Calu3 (cell line): ENCODE measurements around the gene TMEM242. TPM values are rescaled to one million over a fixed set of nuclear protein-coding genes. Genes with fewer than 3 reads are reported as not detected.

Experiments used
- BruUV-seq: library from RNA; stranded (reverse); fragments of 400-500 nt; replicated peaks from 2 replicates; lab custom pipeline; 2021; lab: Mats Ljungman, UMichigan
- CTCF ChIA-PET: fragments of 300-600 bp; sonication (Branson Sonifier 250); formaldehyde crosslinking; loops from one replicate; lab custom pipeline; 2022; ENCODE audit warnings: antibody characterized with exemption; lab: Charles Lee
- DNase-seq: peaks from one replicate; pipeline ENCODE4 v3.0.0; 2022
- H3K27ac Mint-ChIP-seq: one replicate; pipeline ENCODE4 v1.8.0; 2022; ENCODE audit warnings: mixed read lengths; ENCODE audit not compliant: unreplicated experiment
- H3K27me3 Mint-ChIP-seq: one replicate; pipeline ENCODE4 v1.8.0; 2022; ENCODE audit warnings: mixed read lengths; ENCODE audit not compliant: unreplicated experiment
- H3K36me3 Mint-ChIP-seq: one replicate; pipeline ENCODE4 v1.8.0; 2022; ENCODE audit warnings: mild to moderate bottlenecking, moderate library complexity, mixed read lengths; ENCODE audit not compliant: insufficient read depth, unreplicated experiment
- H3K4me1 Mint-ChIP-seq: one replicate; pipeline ENCODE4 v1.8.0; 2022; ENCODE audit warnings: mild to moderate bottlenecking, low read depth, mixed read lengths; ENCODE audit not compliant: unreplicated experiment
- H3K4me3 Mint-ChIP-seq: one replicate; pipeline ENCODE4 v1.8.0; 2022; ENCODE audit warnings: mild to moderate bottlenecking, low read depth, moderate library complexity, mixed read lengths; ENCODE audit not compliant: unreplicated experiment
- H3K9me3 Mint-ChIP-seq: one replicate; pipeline ENCODE4 v1.8.0; 2022; ENCODE audit warnings: low read depth, mixed read lengths; ENCODE audit not compliant: unreplicated experiment
- CTCF ChIP-seq: fragments of 200-600 bp; IDR thresholded peaks from one replicate; pipeline ENCODE4 v1.8.0; 2022; ENCODE audit warnings: antibody characterized with exemption; ENCODE audit not compliant: unreplicated experiment
- intact Hi-C: fragments of 100-400 bp; cut with micrococcal nuclease; formaldehyde crosslinking; loops from one replicate; pipeline ENCODE4 v1.10.0; 2022; ENCODE audit not compliant: unreplicated experiment
- total RNA-seq: library from RNA; stranded (reverse); gene quantifications from 2 replicates; pipeline ENCODE4 v1.2.3, GENCODE V29; 2022

TMEM242 gene
- total RNA-seq, 1 experiment from 2014 or later = 7.9 TPM

DNA sequence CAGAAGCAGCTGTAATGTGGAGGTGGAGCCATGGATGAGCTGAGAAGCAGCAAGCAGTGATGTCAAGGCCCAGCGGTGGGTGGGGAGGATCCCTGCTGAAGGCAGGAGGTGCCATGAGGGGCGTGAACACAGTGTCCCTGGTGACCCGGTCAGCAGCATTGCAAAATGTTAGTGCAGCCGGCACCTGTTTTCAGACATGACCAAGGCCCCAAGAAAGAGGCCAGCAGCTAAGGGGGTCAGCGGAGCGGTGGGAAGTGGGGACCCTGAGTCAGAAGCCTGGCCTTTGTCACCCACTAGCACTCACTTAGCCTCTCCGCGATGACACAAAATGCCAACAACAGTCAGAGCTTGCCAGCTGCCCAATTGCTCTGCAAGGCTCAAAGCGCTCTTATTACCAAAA lies 51.9 kb downstream of the TMEM242 start:
- BruUV-seq = no TSS peak
- Mint-ChIP-seq H3K9me3 (peaks cover 9% of the 10 kb centered on the region), H3K4me3 (no peak overlapping the region), H3K27me3 (no peaks in the 10 kb centered on the region), H3K27ac (no peak overlapping the region), H3K36me3 (peaks cover 12% of the 10 kb centered on the region), H3K4me1 (no peaks in the 10 kb centered on the region)
- no peak for TF ChIP-seq CTCF
- intact Hi-C loops = no loop called here
- DNase-seq = no peak
- CTCF ChIA-PET = no interaction called here

DNA sequence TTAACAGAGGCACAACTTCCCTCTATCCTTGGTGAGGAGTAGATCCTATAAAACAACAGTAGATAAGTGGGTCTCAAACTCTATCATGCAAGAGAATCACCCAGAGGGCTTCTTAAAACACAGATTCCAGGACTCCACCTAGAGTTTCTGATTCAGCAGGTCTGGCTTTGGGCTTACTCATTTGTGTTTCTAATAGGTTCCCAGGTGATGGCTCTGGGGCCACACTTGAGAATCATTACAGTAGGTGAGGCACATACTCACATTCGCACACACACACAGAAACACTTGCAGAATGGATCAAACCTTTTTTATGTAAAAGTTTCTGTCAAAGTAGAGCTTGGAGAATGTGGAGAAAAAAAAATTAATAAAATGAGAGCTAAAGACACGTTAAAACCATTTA lies 52.4 kb downstream of the TMEM242 start:
- H3K27ac Mint-ChIP-seq = no peak overlapping the region
- no peak for DNase-seq
- TF ChIP-seq CTCF = no peak
- H3K27me3 Mint-ChIP-seq = peaks cover 5% of the 10 kb centered on the region
- peaks cover 9% of the 10 kb centered on the region for H3K9me3 Mint-ChIP-seq
- intact Hi-C loops = no loop called here
- CTCF ChIA-PET = no interaction called here
- no peak overlapping the region for H3K4me3 Mint-ChIP-seq
- no TSS peak for BruUV-seq
- H3K36me3 Mint-ChIP-seq = peaks cover 12% of the 10 kb centered on the region
- H3K4me1 Mint-ChIP-seq = no peaks in the 10 kb centered on the region

DNA sequence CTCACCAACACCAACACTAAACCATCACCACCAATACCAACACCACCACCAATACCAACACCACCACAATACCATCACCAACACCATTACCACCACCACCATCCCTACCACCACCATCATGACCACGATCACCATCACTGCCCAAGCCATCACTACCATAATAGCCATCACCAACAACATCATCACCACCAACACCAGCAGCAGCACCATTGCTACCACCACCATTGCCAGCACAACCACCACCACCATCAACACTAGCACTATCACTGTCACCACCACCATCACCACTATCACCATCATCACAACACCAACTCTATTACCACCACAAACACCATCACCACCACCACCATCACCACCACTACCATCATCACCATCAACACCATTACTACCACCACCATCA lies 53.0 kb downstream of the TMEM242 start:
- no peak for DNase-seq
- Mint-ChIP-seq H3K27me3 (peaks cover 11% of the 10 kb centered on the region), H3K4me1 (no peaks in the 10 kb centered on the region), H3K4me3 (no peak overlapping the region), H3K27ac (no peak overlapping the region), H3K9me3 (peaks cover 9% of the 10 kb centered on the region), H3K36me3 (peaks cover 12% of the 10 kb centered on the region)
- no peak for TF ChIP-seq CTCF
- CTCF ChIA-PET = no interaction called here
- BruUV-seq = no TSS peak
- intact Hi-C loops = no loop called here

GRCh38 chr6:157269261-157269794 lies 54.0 kb downstream of the TMEM242 start:
- Mint-ChIP-seq H3K9me3 (peaks cover 9% of the 10 kb centered on the region), H3K4me3 (no peak overlapping the region), H3K27ac (no peak overlapping the region), H3K27me3 (peaks cover 14% of the 10 kb centered on the region), H3K36me3 (peaks cover 4% of the 10 kb centered on the region), H3K4me1 (no peaks in the 10 kb centered on the region)
- CTCF ChIA-PET = no interaction called here
- TF ChIP-seq CTCF = no peak
- intact Hi-C loops = no loop called here
- no TSS peak for BruUV-seq
- DNase-seq = no peak
